HepG2 (cell line): ENCODE data around the gene POFUT2. TPM values are rescaled to one million over a fixed set of nuclear protein-coding genes. Genes with fewer than 3 reads are reported as not detected.

ENCODE experiments used
- ATAC-seq: fragments of 200-7000 bp; cut with Tn5 transposase; 3 replicates; pipeline ENCODE4 v1.9.1; 2020; ENCODE audit warnings: mild to moderate bottlenecking, moderate library complexity
- BruUV-seq: library from RNA; stranded (reverse); fragments of 400-500 nt; replicated peaks from 2 replicates; lab custom pipeline; 2021; lab: Mats Ljungman, UMichigan
- CTCF ChIA-PET: fragments of 300-600 bp; formaldehyde crosslinking; extraction: SDS; loops from one replicate; lab custom pipeline; 2021; ENCODE audit warnings: low total read pairs, inconsistent platforms, low intra/inter-chr PET ratio; lab: Yijun Ruan, JAX
- POLR2A ChIA-PET: fragments of 350-600 bp; sonication (Branson Sonifier 250); formaldehyde crosslinking; loops from one replicate; lab custom pipeline; 2020; ENCODE audit warnings: antibody characterized with exemption, inconsistent platforms; lab: Yijun Ruan, JAX
- DNase-seq: peaks from one replicate; pipeline ENCODE4 v3.0.0-alpha.2; 2015; ENCODE audit warnings: low spot score
- FAIRE-seq: peaks from 3 replicates; lab custom pipeline; 2011; peaks lifted over from hg19 to GRCh38; lab: Jason Lieb, UNC
- H2AFZ ChIP-seq: one replicate; pipeline ENCODE4 v1.6.1; 2011; ENCODE audit warnings: low read length, inconsistent platforms
- H3K27ac ChIP-seq: fragments of 300-600 bp; 3 replicates; pipeline ENCODE4 v1.8.0; 2011; ENCODE audit warnings: mixed run types, mild to moderate bottlenecking, mixed read lengths, low read length, inconsistent platforms; ENCODE audit not compliant: insufficient read depth; ENCODE audit errors: extremely low read length
- H3K27me3 ChIP-seq, 2 experiments: fragments of 200-600 bp in 1 of 2; 2 replicates in 1 of 2; 3 replicates in 1 of 2; pipeline versions ENCODE4 v1.6.0 to v1.8.0; 2011; ENCODE audit warnings: low read length in 2 of 2, mild to moderate bottlenecking in 2 of 2, moderate library complexity in 2 of 2, inconsistent platforms in 1 of 2; ENCODE audit not compliant: insufficient read depth in 2 of 2, control insufficient read depth in 1 of 2
- H3K36me3 ChIP-seq, 2 experiments: fragments of 200-600 bp in 1 of 2; replicated peaks in 1 of 2; 2 replicates in 1 of 2; 3 replicates in 1 of 2; pipeline versions ENCODE4 v1.5.1 to v1.8.0; 2011; ENCODE audit warnings: low read length in 2 of 2, inconsistent platforms in 1 of 2; ENCODE audit not compliant: insufficient read depth in 2 of 2, control insufficient read depth in 1 of 2
- H3K4me1 ChIP-seq: 2 replicates; pipeline ENCODE4 v1.5.1; 2012; ENCODE audit warnings: low read length, inconsistent platforms; ENCODE audit not compliant: insufficient read depth
- H3K4me2 ChIP-seq: 2 replicates; pipeline ENCODE4 v1.6.0; 2011; ENCODE audit warnings: low read depth, low read length, inconsistent platforms
- H3K4me3 ChIP-seq, 3 experiments: fragments of 200-600 bp in 1 of 3; sonication (generic), shearing (Covaris generic) in 1 of 3; replicated peaks in 1 of 3; 2 replicates each; pipeline ENCODE4 v1.5.1; 2011 to 2016; ENCODE audit warnings: low read length in 3 of 3, inconsistent platforms in 2 of 3, low read depth in 2 of 3, mild to moderate bottlenecking in 2 of 3, control low read depth in 1 of 3, mixed read lengths in 1 of 3; ENCODE audit not compliant: insufficient read depth in 1 of 3
- H3K79me2 ChIP-seq: one replicate; pipeline ENCODE4 v1.6.1; 2011; ENCODE audit warnings: low read length, inconsistent platforms; ENCODE audit not compliant: insufficient read depth
- H3K9ac ChIP-seq: 2 replicates; pipeline ENCODE4 v1.6.0; 2011; ENCODE audit warnings: mild to moderate bottlenecking, low read depth, low read length, inconsistent platforms; ENCODE audit not compliant: insufficient read depth
- H3K9me3 ChIP-seq: 2 replicates; pipeline ENCODE4 v1.5.1; 2012; ENCODE audit warnings: mild to moderate bottlenecking, low read length
- H4K20me1 ChIP-seq: 2 replicates; pipeline ENCODE4 v1.6.0; 2011; ENCODE audit warnings: inconsistent platforms, mild to moderate bottlenecking, low read length, moderate library complexity; ENCODE audit not compliant: insufficient read depth
- CEBPZ ChIP-seq: IDR thresholded peaks from 2 replicates; pipeline ENCODE4 v1.6.1; 2012; ENCODE audit warnings: low read length, improper control_type of control experiment
- CTCF ChIP-seq: sonication (generic); formaldehyde crosslinking; IDR thresholded peaks from 2 replicates; pipeline ENCODE4 v1.5.0; 2020; ENCODE audit warnings: mild to moderate bottlenecking, missing genetic modification reagents, moderate library complexity
- ELF1 ChIP-seq: sonication (generic); formaldehyde crosslinking; IDR thresholded peaks from 2 replicates; pipeline ENCODE4 v1.4.0; 2020; ENCODE audit warnings: missing genetic modification reagents
- NFIC ChIP-seq: IDR thresholded peaks from 2 replicates; pipeline ENCODE4 v1.6.1; 2012; ENCODE audit warnings: mild to moderate bottlenecking, low read length, inconsistent platforms
- STAG1 ChIP-seq: sonication (generic); formaldehyde crosslinking; IDR thresholded peaks from 2 replicates; pipeline ENCODE4 v1.4.0; 2020; ENCODE audit warnings: missing genetic modification reagents
- U2AF1 ChIP-seq: fragments of 200-400 bp; formaldehyde crosslinking; optimal IDR thresholded peaks from 2 replicates; pipeline ENCODE3; 2017; ENCODE audit warnings: mild to moderate bottlenecking, low read depth, low read length
- WGBS: methylation state at CpG from one replicate; pipeline ENCODE4 v1.1.6; 2017; ENCODE audit warnings: low lambda C conversion rate; 5-methylcytosine and 5-hydroxymethylcytosine counted together
- in situ Hi-C: cut with HindIII; loops from 2 replicates; pipeline ENCODE4 v1.10.0; 2017; ENCODE audit warnings: low pct_unique_long_range_greater_than_20kb; ENCODE audit not compliant: extremely low pct_ligation_motif_present
- intact Hi-C: fragments of 100-400 bp; cut with micrococcal nuclease; formaldehyde crosslinking; loops from one replicate; pipeline ENCODE4 v1.10.0; 2022; ENCODE audit not compliant: unreplicated experiment
- polyA plus RNA-seq, 8 experiments: library from polyadenylated mRNA; depleted of rRNA in 3 of 8; stranded (reverse) in 7 of 8; unstranded in 1 of 8; fragments of >200 nt; fragmentation: Illumina TruSeq in 4 of 8; extraction: Trizol in 4 of 8; gene quantifications; 2 replicates each; pipeline versions ENCODE4 v1.2.1 to v1.2.3, GENCODE V29; 2011 to 2016; ENCODE audit warnings: low read depth in 4 of 8, missing spikeins in 1 of 8, mixed read lengths in 1 of 8; ENCODE audit not compliant: insufficient read depth in 1 of 8
- total RNA-seq, 5 experiments: library from RNA; depleted of rRNA; stranded (reverse); fragments of >200 nt; fragmentation: Illumina TruSeq; extraction: Trizol; gene quantifications; 2 replicates each; pipeline ENCODE4 v1.2.3, GENCODE V29; 2016; ENCODE audit warnings: low read depth in 1 of 5

The POFUT2 gene
- total and polyA plus RNA-seq, 2 of the 13 experiments (the other 11 are each of a cell fraction or from before 2014, with no cell fraction given) = 22.8 to 24.0 TPM

GRCh38 chr21:45236481-45236880 lies 51.2 kb downstream of the POFUT2 start:
- H3K4me2 ChIP-seq = no peak overlapping the region
- intact Hi-C loops = no loop called here
- no peak for FAIRE-seq
- WGBS = 6% methylated on average over 2 of the region's 2 CpGs
- ChIA-PET POLR2A (no interaction called here), CTCF (no interaction called here)
- H3K27me3 ChIP-seq = peaks cover 0 to 12% of the 10 kb centered on the region in 2 experiments; a peak in 2 of 5 replicates
- in situ Hi-C loops = no loop called here
- no peaks in the 10 kb centered on the region for H3K79me2 ChIP-seq
- H3K9me3 ChIP-seq = no peaks in the 10 kb centered on the region
- H3K9ac ChIP-seq = no peak overlapping the region
- TF ChIP-seq STAG1 (peak; percentile 33), CTCF (CRISPR knock-in tag) (peak; percentile 35), U2AF1 (no peak), NFIC (no peak), ELF1 (CRISPR knock-in tag) (no peak), CEBPZ (no peak)
- H3K4me1 ChIP-seq = no peaks in the 10 kb centered on the region
- no peaks in the 10 kb centered on the region for H3K36me3 ChIP-seq
- H4K20me1 ChIP-seq = no peaks in the 10 kb centered on the region
- no peak overlapping the region for H3K27ac ChIP-seq
- no TSS peak for BruUV-seq
- peak; percentile 85 for ATAC-seq
- no peak overlapping the region for H2AFZ ChIP-seq
- H3K4me3 ChIP-seq = no peak overlapping the region
- DNase-seq = no peak
